Osteocyte (in vitro differentiated cells): ENCODE results near the gene PKLR. TPM values are rescaled to one million over a fixed set of nuclear protein-coding genes. Genes with fewer than 3 reads are reported as not detected.

Experiments used
- DNase-seq: peaks from one replicate; pipeline ENCODE4 v3.0.0; 2021; ENCODE audit warnings: mixed read lengths; ENCODE audit not compliant: unreplicated experiment; ENCODE audit errors: extremely low spot score
- H3K27ac Mint-ChIP-seq: one replicate; pipeline ENCODE4 v1.8.0; 2021; ENCODE audit warnings: mild to moderate bottlenecking, mixed read lengths; ENCODE audit not compliant: unreplicated experiment
- H3K27me3 Mint-ChIP-seq: one replicate; pipeline ENCODE4 v1.8.0; 2021; ENCODE audit warnings: mixed read lengths; ENCODE audit not compliant: unreplicated experiment
- H3K36me3 Mint-ChIP-seq: one replicate; pipeline ENCODE4 v1.8.0; 2021; ENCODE audit warnings: mixed read lengths; ENCODE audit not compliant: unreplicated experiment
- H3K4me1 Mint-ChIP-seq: one replicate; pipeline ENCODE4 v1.8.0; 2021; ENCODE audit warnings: mixed read lengths; ENCODE audit not compliant: unreplicated experiment
- H3K4me3 Mint-ChIP-seq: one replicate; pipeline ENCODE4 v1.8.0; 2021; ENCODE audit warnings: mild to moderate bottlenecking, moderate library complexity, mixed read lengths; ENCODE audit not compliant: unreplicated experiment
- H3K9me3 Mint-ChIP-seq: one replicate; pipeline ENCODE4 v1.8.0; 2021; ENCODE audit warnings: mixed read lengths; ENCODE audit not compliant: unreplicated experiment
- CTCF ChIP-seq: fragments of 200-600 bp; sonication (generic); IDR thresholded peaks from 2 replicates; pipeline ENCODE4 v1.5.0; 2021; ENCODE audit warnings: antibody characterized with exemption, mild to moderate bottlenecking, moderate library complexity
- total RNA-seq: library from RNA; stranded (reverse); gene quantifications from 2 replicates; pipeline ENCODE4 v1.2.1, GENCODE V29; 2021

PKLR gene
- total RNA-seq, 1 donor from 2014 or later: not detected

GRCh38 chr1:155327981-155328380, 26.7 kb upstream of the PKLR start:
- no peak overlapping the region for H3K27ac Mint-ChIP-seq
- H3K4me3 Mint-ChIP-seq: no peak overlapping the region
- peaks cover 8% of the 10 kb centered on the region for H3K4me1 Mint-ChIP-seq
- peaks cover 15% of the 10 kb centered on the region for H3K36me3 Mint-ChIP-seq
- TF ChIP-seq CTCF: no peak
- no peak for DNase-seq
- no peaks in the 10 kb centered on the region for H3K27me3 Mint-ChIP-seq
- H3K9me3 Mint-ChIP-seq: no peaks in the 10 kb centered on the region

GRCh38 chr1:155326631-155327037, 25.4 kb upstream of the PKLR start:
- TF ChIP-seq CTCF: no peak

GRCh38 chr1:155326020-155326526, 24.8 kb upstream of the PKLR start:
- H3K27ac Mint-ChIP-seq: peak overlapping the region; percentile 70
- DNase-seq: no peak
- H3K4me1 Mint-ChIP-seq: peaks cover 23% of the 10 kb centered on the region
- peaks cover 13% of the 10 kb centered on the region for H3K36me3 Mint-ChIP-seq
- H3K9me3 Mint-ChIP-seq: no peaks in the 10 kb centered on the region
- TF ChIP-seq CTCF: no peak
- H3K4me3 Mint-ChIP-seq: peak overlapping the region; percentile 86
- H3K27me3 Mint-ChIP-seq: no peaks in the 10 kb centered on the region

More at GRCh38 chr1:155326631-155327037, 25.4 kb upstream of the PKLR start:
- DNase-seq: no peak
- Mint-ChIP-seq H3K27ac (no peak overlapping the region), H3K27me3 (no peaks in the 10 kb centered on the region), H3K4me1 (peaks cover 17% of the 10 kb centered on the region), H3K9me3 (no peaks in the 10 kb centered on the region), H3K4me3 (no peak overlapping the region), H3K36me3 (peaks cover 15% of the 10 kb centered on the region)

- Mint-ChIP-seq H3K9me3 (no peaks in the 10 kb centered on the region), H3K4me1 (peaks cover 26% of the 10 kb centered on the region), H3K36me3 (peaks cover 8% of the 10 kb centered on the region), H3K27ac (peak overlapping the region; percentile 70), H3K4me3 (peak overlapping the region; percentile 86), H3K27me3 (no peaks in the 10 kb centered on the region)
- DNase-seq: no peak
- TF ChIP-seq CTCF: no peak
Measured at GRCh38 chr1:155325603-155325893, 24.3 kb upstream of the PKLR start.

GRCh38 chr1:155324717-155325602, 23.7 kb upstream of the PKLR start:
- TF ChIP-seq CTCF: peak; percentile 55
- no peaks in the 10 kb centered on the region for H3K27me3 Mint-ChIP-seq
- peak overlapping the region; percentile 50 for H3K27ac Mint-ChIP-seq
- H3K36me3 Mint-ChIP-seq: peaks cover 5% of the 10 kb centered on the region
- H3K9me3 Mint-ChIP-seq: no peaks in the 10 kb centered on the region
- peak overlapping the region; percentile 86 for H3K4me3 Mint-ChIP-seq
- H3K4me1 Mint-ChIP-seq: peaks cover 32% of the 10 kb centered on the region
- DNase-seq: no peak
